IMR-90 (cell line): ENCODE data around the gene ARRDC1.

Experiments used
- POLR2A ChIP-seq: IDR thresholded peaks from 2 replicates; pipeline ENCODE4 v1.6.1; 2012; ENCODE audit warnings: mild to moderate bottlenecking, low read depth, low read length
- TF ChIP-seq, protein P1 (sequence below): conservative IDR thresholded peaks from 2 replicates; pipeline ENCODE4 v1.5.1; 2012; ENCODE audit warnings: mild to moderate bottlenecking, low read depth, low read length, improper control_type of control experiment

DNA sequence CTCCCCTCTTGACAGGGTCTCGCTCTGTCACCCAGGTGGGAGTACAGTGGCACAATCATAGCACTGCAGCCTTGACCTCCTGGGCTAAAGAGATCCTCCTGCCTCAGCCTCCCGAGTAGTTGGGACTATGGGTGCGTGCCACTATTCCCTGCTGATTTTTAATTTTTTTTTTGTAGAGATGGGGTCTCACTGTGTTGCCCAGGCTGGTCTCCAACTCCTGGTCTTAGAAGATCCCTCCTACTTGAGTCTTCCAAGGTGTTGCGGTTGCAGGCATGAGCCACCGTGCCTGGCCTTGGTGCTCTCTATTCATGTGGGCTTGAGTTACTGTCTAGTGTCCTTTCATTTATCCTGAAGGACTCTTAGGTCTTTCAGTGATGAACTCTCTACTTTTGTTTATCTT, 37.4 kb downstream of the ARRDC1 start:
- TF ChIP-seq POLR2A: no peak
- TF ChIP-seq, protein P1, sequence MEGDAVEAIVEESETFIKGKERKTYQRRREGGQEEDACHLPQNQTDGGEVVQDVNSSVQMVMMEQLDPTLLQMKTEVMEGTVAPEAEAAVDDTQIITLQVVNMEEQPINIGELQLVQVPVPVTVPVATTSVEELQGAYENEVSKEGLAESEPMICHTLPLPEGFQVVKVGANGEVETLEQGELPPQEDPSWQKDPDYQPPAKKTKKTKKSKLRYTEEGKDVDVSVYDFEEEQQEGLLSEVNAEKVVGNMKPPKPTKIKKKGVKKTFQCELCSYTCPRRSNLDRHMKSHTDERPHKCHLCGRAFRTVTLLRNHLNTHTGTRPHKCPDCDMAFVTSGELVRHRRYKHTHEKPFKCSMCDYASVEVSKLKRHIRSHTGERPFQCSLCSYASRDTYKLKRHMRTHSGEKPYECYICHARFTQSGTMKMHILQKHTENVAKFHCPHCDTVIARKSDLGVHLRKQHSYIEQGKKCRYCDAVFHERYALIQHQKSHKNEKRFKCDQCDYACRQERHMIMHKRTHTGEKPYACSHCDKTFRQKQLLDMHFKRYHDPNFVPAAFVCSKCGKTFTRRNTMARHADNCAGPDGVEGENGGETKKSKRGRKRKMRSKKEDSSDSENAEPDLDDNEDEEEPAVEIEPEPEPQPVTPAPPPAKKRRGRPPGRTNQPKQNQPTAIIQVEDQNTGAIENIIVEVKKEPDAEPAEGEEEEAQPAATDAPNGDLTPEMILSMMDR: no peak
